Posterior vena cava (tissue), 2 donors: ENCODE data around the gene IFFO2. TPM values are rescaled to one million over a fixed set of nuclear protein-coding genes. Genes with fewer than 3 reads are reported as not detected.

Experiments
- DNase-seq: peaks from one replicate; pipeline ENCODE4 v3.0.0-alpha.2; 2020; ENCODE audit warnings: low spot score
- intact Hi-C, 2 donors: fragments of 100-400 bp; cut with DNase I; formaldehyde crosslinking; loops; one replicate each; pipeline versions ENCODE4 v1.14.1 to v1.14.2; 2022 to 2023
- total RNA-seq, 2 donors: library from RNA; stranded (reverse); fragmentation: NEBNext Ultra II Directional; extraction: Animal tissue kit (Norgen Biotek cat#: 25700); gene quantifications; one replicate each; pipeline ENCODE4 v1.2.1, GENCODE V29; 2021
- donor health status: DM: yes; HTN: yes; CAD: no.
- donor health status: DM: yes; HTN: yes; CAD: no.

The IFFO2 gene
- total RNA-seq, 2 donors from 2014 or later, result 12.1 to 12.2 TPM

DNA sequence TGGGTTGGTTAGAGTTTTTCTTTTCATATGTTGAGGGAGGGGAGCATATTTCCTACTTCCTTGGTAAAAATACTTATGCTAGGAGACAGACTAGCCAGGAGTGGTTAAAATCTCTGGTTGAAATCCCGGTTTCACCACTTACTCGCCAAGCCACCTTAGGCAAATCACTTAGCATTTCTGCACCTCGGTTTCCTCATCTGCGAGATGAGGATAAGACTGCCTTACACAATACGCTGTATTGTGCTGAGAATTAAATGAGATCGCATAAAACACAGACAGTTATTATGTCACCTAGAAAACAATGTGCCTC lies 1.4 kb downstream of the IFFO2 start:
- intact Hi-C loops, result loop anchor here in 1 of 2 donors (5.0 kb wide), 2 partner anchors 33 to 1637 kb away; no protein-coding TSS in a partner anchor

DNA sequence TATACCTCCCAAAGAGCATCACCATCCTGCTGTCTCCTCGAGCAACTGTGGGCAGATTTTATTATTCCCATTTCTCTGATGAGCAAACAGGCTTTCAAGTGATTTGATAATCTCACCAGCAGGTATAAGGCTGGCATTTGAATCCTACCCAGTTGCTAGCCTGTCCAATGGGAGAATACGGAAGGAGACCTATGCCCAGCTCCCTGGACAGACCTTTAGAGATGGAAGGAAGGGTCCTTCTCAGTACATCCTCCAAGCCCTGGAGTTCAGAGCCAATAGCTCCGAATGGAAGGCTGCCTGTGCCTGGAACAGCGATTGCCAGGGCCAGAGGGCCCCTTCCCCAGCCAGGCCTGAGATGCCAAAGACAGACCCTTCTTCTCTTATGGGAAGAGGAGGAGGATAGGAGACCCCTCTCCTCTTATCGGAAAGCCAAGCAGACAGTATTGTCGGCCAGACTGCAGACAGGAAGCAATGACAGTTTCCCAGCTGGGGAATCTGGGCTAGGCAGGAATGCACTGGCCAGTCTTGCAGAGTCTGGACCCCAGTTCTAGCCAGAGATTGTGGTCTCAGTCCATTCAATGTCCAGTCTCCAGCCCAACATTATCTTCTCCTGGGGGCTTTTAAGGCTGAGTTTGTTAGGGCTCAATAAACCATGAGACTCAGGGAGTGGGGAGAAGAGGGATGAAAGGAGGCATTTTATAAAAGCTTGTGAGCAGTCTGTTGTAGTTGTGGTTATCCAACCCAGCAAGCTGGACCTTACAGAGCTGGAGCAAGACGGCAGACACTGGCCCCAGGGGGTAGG lies 2.0 kb downstream of the IFFO2 start:
- DNase-seq, result no peak
- intact Hi-C loops, result loop anchor here (5.0 kb wide), 3 partner anchors 32 to 1638 kb away; no protein-coding TSS in a partner anchor

More for the DNA sequence above, 1.4 kb downstream of the IFFO2 start:
- DNase-seq, result no peak

DNA sequence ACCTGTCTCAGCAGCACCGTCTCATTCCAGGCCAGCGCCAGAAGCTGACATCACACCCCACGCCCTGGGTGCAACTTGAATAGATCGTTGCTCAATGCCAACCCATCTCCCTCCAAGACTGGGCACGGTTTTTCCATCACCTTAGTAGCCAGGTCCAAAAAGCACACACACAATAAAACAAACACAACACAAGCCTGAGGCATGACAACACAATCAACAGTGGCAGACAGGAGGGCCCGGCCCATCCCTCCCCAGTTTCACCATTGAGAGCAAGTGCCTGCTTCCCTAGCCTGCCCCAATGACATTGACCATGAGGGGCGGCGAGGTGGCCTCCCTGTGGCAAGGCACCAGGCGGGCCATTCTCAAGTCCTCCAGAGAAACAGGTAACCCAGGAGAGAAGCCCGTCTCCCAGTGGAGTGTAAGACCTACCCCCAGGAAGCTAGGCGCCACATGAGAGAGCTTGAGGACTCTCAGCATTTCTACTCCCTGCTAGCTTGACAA lies 2.7 kb downstream of the IFFO2 start:
- intact Hi-C loops, result loop anchor here in 1 of 2 donors (5.0 kb wide), 1 partner anchor 36 kb away; no protein-coding TSS in a partner anchor
- DNase-seq, result no peak

DNA sequence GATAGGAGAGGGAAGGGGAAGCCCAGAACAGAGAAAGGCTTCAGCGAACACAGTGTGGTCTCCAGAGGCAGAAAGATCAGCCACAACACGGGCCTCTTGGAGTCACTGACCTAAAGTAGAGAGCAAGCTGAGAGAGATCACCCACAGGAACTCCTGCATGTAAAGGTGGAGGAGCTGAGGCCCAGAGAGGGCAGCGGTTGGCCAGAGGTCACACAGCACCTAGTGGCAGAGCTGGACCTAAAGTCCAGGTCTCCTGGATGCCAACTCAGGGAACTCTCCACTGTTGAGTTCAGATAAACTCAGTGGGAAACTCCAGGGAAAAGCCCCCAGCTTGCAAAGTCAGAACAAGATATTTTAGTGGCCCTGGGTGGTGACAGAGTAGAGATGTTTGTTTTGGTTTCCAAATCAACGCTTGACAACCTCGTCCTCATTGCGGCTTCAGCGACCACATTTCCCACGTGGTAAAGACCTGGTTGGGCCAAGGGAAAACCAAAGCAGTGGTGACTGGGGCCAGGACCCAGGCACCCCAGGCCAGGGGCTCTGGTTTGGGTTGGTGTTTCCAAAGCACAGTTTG lies 4.6 kb downstream of the IFFO2 start:
- DNase-seq, result no peak
- intact Hi-C loops, result loop anchor here in 1 of 2 donors (5.0 kb wide), 1 partner anchor 35 kb away; no protein-coding TSS in a partner anchor

DNA sequence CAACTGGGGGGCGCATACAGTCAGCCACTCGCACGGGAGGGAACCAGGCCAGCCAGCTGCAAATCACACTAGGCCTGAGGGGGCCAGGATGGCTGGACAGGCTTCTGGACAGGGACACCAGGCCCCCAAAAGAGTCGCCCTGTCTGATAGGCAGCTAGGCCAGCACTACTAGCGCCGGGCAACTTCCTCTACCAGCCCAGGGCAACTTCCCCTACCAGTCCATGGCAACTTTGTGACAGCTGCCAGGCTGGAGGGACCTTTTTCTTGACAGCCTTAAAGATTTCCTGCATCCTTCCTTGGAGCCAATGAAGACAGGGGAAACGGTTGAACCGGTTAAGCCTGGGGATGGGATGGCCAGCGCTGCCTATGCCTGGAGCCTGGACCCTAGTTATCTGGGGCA lies 5.1 kb downstream of the IFFO2 start:
- intact Hi-C loops, result loop anchor here in 1 of 2 donors (5.0 kb wide), 1 partner anchor 34 kb away; no protein-coding TSS in a partner anchor
- no peak for DNase-seq

DNA sequence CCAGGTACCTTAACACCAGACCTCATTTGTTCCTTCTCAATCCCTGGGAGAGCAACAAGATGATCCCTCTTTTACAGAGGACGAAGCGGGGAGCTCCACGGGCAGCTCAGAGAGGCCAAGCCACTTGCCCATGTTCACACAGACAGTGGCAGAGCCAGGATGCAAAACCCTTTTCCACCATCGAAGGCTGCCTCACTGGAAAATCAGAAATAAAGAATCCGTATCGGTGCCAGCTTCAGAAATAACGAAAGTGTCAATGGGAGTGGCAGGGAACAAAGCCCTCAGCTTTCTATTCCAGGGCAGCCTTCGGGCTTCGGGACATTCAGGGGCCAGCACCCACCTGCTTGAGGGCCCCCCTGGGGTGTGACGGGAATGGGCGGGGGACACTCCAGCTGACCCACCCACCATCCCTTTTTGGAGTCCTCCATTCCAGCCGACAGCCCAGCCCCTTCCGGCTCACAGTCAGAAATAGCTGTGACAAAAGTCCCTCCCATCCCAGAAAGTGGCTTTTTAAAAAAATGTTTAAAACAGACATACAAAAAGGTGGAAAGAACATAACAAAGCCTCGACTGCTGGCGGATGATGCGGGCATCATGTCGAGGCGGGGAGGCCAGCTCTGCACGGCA lies 6.0 kb downstream of the IFFO2 start:
- intact Hi-C loops, result loop anchor here in 1 of 2 donors (5.0 kb wide), 1 partner anchor 33 kb away; no protein-coding TSS in a partner anchor
- peak; percentile 91 for DNase-seq

DNA sequence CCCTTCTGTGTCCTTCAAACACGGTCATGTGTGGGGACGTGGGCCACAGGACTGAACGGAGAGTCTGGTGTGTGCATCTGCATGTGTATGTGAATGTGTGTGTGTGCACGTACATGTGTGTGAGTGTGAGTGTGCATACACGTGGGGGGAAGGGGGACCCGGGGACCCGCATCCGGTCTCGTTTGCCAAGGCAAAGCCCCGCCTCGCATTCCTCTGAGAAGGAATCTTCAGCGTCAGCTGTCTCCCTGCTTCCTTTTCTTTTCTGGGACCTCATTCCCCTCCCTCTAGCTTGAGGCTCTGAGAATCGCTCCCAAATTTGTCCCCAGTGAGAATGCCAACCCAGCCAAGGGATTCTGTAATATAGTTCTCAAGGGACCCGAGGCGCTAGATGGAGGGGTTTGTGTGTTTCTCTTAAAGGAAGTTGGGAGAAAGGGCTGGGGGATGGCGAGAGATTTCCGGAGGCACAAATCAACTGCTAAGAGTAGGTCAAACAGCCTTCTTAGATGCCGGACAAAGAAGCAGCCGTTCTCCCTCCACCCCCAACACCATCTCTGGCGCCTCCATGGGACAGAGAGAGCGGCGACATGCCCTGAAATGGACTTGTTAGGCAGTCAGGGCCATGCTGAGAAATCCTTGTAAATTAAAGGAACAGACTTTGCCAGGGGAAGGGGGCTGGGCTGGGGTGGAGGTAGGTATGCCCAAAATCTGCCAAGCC lies 6.6 kb downstream of the IFFO2 start:
- intact Hi-C loops, result loop anchor here (5.0 kb wide), 2 partner anchors 33 to 1538 kb away; no protein-coding TSS in a partner anchor
- DNase-seq, result no peak

DNA sequence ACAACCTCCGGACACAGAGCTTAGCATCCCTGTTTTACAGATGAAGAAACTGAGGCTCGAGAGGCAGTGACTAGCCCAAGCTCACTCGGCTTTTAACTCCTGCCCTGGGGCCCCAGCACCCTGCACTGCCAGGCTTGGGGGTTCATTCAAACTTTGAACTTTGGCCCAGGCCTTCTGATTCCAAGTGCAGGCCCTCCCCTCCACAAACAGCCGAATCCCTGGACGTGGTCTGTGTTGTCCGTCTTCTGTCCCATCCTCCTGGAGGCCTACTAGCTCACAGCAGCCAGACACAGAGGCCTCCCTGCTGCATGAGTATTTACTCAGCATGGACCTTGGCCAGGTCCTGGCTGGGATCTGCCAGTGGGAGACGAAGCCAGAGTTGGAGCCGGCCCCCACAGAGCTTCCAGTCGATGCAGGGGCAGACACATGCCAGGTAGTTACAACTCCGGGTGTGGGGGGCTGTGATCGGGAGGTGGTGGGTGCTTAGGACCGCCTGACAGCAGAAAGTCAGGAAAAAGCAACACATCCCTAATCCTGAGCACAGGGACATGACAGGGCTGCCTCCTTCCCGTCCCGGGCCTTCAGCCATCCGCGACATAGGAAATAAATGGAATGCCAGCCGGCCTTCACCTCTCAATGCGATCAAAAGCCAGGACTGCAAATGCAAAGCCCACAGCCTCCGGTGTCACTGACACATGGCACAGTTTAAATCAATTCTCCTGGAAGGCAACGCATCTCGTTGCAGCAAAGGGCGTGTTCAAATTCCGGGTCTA lies 7.4 kb downstream of the IFFO2 start:
- peak; percentile 90 for DNase-seq
- intact Hi-C loops, result loop anchor here in 1 of 2 donors (5.0 kb wide), 1 partner anchor 1537 kb away; no protein-coding TSS in a partner anchor

DNA sequence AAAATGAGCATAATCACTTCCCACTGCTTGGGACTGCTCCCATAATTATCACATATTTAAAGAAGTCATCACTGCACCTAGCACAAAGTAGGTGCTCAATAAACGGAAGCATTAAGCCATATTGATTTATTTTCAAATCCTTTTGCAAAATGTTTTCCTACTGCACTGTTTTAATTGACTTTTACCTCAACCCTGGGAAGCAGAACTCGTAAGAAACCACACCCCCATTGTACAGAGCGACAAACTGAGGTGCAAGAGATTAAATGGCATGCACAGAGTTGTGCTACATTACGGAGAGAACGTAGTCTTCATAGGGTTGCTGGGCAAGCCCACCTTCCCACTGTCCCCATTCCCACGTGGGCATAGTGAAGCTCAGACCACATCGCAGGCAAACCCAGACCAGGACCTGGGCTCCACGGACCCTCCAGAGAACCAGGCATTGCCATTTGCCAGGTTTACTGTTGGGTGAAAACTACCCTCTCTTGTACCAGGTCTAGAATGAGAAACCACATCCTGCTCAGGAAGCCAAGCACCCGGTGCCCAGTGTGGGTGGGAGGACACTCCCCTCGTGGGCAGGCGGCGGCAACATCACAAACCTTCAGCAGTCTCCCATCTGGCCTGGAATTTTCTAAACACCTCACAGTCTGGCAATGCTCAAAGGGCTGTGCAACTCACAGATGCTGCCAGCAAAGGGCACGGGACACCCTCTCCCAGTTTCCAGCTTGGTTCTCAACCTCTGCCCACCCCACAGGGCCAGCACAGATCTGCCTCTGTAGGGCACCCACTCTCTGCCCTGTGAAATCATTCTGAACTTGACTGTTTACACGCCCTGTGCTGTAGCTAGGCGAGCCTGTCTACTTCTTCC lies 8.2 kb downstream of the IFFO2 start:
- intact Hi-C loops, result loop anchor here in 1 of 2 donors (5.0 kb wide), 1 partner anchor 1536 kb away; no protein-coding TSS in a partner anchor
- DNase-seq, result no peak

DNA sequence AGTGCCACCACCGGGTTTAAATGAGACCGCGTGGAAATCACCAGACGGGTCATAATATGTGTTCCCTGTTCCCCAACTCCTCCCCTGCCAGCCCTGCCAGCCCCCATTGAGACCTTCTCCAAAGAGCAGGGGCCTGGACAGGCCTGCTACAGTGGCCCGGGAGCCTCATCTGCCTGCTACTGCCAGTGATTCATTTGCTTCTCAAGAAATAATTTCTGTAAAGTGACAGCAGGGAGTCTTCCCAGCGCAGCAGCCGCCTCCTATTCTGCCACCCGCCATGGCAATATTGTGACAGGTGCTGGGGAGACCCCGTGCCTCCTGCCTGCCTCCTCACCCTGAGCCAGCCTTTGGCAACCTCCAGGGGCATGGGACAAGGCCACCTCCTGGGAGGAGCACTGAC lies 8.9 kb downstream of the IFFO2 start:
- intact Hi-C loops, result loop anchor here in 1 of 2 donors (5.0 kb wide), 1 partner anchor 1535 kb away; no protein-coding TSS in a partner anchor
- DNase-seq, result no peak

DNA sequence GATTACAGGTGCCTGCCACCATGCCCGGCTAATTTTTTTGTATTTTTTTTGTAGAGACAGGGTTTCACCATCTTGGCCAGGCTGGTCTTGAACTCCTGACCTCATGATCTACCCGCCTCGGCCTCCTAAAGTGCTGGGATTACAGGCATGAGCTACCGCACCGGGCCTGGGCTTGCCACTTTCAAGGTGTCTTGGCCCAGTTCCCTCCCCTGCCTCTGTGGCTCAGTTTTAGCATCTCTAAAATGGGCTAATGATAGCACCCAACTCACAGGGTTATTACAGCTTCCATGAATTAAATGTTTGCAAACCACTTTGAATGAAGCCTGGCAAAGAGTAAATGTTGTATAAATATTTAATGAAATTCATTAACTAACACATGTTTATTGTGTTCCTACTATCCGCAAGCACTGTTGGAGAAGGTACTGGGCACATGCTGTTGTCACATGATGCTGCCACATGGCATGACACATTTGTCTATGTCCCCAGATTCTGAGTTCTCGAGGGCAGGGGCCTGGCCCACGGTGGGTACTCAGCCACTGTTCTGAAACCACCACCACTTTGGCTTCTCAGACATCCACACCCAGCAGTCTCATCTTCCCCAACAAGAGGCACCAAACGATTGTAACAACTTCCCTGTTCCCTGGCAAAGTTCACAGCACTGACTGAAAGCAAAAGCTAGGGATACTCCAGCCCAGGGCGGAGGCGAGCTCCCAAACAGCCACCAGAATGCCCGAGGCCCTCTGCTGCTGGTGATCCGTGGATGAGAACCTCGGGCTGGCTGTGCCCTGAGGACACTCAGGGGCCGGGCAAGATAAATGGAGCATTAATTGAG lies 9.7 kb downstream of the IFFO2 start:
- intact Hi-C loops, result loop anchor here in 1 of 2 donors (5.0 kb wide), 1 partner anchor 1534 kb away; no protein-coding TSS in a partner anchor
- no peak for DNase-seq

DNA sequence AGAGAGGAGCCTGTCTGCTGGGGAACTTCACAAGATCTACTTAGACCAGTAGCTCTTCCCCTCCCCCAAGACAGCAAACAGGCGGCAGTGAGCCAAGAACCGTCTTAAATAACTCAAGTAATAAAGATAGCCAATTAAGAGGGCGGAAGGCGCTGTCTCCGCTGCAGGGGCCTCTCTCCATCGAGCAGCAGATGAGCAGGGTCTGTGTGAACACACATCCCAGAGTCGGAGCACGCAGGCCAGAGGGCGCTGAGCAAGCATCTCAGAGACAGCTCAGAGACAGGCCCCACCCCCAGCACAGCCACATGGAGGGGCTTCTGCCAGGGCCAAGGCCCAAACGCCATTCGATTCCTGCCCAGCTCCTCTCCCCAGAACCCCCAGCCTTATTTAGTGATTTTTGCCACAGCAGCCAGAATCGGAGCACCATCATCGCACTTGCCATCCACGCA lies 11.1 kb downstream of the IFFO2 start:
- intact Hi-C loops, result loop anchor here in 1 of 2 donors (5.0 kb wide), 1 partner anchor 1533 kb away; no protein-coding TSS in a partner anchor
- no peak for DNase-seq

DNA sequence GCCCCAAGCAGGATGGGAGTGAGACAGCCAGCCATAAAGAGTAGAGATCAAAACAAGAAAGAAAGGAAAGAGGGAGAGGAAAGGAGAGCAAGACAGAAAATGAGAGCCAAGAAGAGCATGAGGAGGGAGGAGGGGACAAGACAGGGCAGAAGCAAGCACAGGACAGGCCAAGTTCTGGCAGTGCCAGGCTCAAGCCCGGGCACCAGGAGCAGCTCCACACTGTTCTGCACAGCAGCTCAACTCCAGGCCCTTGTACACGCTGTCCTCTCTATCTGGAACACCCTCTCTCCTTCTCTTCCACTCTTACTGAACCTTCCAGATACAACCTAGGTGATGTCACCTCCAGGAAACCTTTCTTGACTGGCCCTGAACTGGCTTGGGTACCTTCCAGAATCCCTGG lies 11.7 kb downstream of the IFFO2 start:
- no peak for DNase-seq
- intact Hi-C loops, result loop anchor here in 1 of 2 donors (5.0 kb wide), 1 partner anchor 1533 kb away; no protein-coding TSS in a partner anchor

DNA sequence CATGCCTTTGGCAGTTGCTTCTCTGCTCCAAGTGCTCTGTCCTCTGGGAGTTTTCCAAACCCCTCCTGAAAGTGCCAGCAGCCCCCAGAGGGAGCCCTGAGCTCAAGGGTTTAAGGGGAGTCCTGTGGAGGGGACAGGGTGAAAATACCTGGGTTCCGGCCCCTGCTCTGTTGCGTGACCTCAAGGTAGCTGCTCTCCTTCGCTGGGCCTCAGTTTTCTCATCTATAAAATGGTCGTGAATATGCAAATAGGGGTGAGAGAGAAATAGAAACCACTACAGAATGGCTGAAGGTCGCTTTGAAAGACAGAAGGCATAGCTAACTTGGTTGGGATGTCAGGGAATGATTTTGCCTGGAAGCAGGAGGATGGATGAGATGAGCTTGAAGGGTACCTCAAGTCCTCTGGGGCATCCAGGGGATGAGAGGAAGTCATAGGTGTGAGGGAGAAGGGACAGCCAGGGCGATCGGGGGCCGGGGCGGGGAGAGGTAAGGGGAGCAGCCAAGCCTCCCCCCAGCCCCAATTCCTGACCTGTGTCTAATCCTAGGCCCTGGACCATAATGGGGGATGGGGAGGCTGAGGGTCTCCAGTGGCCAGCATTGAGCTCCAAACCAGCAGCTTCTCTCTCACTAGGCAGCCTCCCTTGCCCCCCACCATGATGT lies 12.4 kb downstream of the IFFO2 start:
- intact Hi-C loops, result no loop called here

DNA sequence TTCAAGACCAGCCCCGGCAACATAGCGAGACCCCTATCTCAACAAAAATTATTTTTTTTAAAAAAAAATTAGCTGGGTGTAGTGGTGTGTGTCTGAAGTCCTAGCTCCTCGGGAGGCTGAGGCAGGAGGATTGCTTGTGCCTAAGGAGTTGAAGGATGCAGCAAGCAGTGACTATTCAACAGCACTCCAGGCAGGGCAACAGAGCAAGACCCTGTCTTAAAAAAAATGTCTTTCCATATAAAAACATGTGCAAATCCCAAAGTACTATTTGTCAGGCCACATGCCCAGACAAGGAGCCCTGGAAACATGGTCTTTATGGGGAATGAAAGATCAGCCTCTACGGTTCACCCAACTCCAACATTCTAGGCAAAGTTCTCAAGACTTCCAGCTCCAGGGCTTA lies 13.3 kb downstream of the IFFO2 start:
- intact Hi-C loops, result no loop called here
- no peak for DNase-seq

More for the DNA sequence above, 12.4 kb downstream of the IFFO2 start:
- DNase-seq, result no peak

DNA sequence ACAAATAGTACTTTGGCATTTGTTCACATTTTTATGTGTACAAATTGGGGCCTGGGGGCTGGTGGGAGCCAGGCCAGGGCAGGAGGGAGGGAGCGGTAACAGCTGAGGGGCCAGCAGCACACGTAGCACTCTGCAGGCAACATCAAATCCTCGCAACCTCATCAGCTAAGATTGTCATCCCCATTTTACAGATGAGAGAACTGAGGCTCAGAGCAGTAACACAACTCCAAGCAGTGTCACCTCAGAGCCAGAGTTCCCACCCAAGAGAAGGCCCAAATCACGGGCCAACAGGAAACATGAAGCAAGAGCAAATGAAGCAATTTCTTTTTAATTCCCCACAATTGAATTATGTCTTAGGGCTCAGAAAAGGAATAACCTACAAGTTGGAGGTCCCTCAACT lies 14.1 kb downstream of the IFFO2 start:
- no peak for DNase-seq
- intact Hi-C loops, result loop anchor here in 1 of 2 donors (1.0 kb wide), 1 partner anchor 20 kb away; no protein-coding TSS in a partner anchor
